SH-SY5Y (cell line): ENCODE results near the gene PLA2G4B.

Experiments used
- GATA2 ChIP-seq: IDR thresholded peaks from 2 replicates; pipeline ENCODE4 v1.6.1; 2011; ENCODE audit warnings: mild to moderate bottlenecking, low read depth, low read length
- GATA3 ChIP-seq: IDR thresholded peaks from 2 replicates; pipeline ENCODE4 v1.6.1; 2011; ENCODE audit warnings: low read depth, mild to moderate bottlenecking, low read length, moderate library complexity

PLA2G4B gene

GRCh38 chr15:41801850-41802455 lies 36.7 kb upstream of the PLA2G4B start:
- no peak for TF ChIP-seq GATA3
- no peak for TF ChIP-seq GATA2

DNA sequence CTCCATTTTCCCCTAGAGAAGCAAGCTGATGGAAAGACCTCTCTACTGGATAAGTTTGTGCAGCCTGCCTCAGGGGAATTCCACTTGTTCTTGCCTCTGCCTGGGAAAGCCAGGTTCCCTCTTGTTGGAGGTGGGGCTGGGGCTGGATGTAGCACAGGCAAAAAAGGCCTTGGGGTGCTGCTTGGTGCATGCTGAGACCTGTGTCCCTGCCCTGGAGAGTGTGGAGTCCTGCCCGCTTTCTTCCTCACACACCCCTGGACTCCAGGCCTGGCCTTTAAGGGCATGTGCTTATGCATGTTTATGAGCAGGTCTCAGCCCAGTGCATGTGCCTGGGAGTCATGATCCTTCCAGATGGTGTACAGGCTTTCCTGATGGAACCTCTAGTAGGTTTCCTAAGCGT lies 34.3 kb upstream of the PLA2G4B start:
- TF ChIP-seq GATA3 (no peak), GATA2 (no peak)

- TF ChIP-seq GATA2 (no peak), GATA3 (no peak)
Measured at GRCh38 chr15:41804916-41805666, 33.6 kb upstream of the PLA2G4B start.

DNA sequence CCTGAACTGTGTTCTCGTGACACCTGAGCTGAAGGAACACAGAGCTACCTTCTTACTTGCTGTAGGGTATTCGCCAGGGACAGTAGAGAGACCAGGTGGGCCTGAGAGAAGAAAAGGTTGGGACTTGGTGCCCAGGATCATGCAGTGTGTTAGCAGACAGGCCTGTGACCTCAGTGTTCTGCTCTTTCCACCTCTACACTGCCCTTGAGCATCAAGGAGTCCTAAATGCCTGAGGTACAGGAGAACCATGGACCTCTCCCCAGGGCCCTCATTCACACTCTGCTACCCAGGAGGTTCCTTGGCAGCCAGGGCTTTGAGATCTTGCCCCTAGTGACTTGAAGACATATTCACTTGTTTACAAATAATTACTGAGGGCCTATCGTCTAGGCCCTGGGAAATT lies 32.9 kb upstream of the PLA2G4B start:
- no peak for TF ChIP-seq GATA2

- TF ChIP-seq GATA2: no peak
- TF ChIP-seq GATA3: no peak
Measured at GRCh38 chr15:41806291-41807181, 32.1 kb upstream of the PLA2G4B start.

GRCh38 chr15:41809121-41809520 lies 29.5 kb upstream of the PLA2G4B start:
- TF ChIP-seq GATA2 (no peak), GATA3 (no peak)

GRCh38 chr15:41809526-41810220 lies 29.0 kb upstream of the PLA2G4B start:
- TF ChIP-seq GATA2 (no peak), GATA3 (no peak)

DNA sequence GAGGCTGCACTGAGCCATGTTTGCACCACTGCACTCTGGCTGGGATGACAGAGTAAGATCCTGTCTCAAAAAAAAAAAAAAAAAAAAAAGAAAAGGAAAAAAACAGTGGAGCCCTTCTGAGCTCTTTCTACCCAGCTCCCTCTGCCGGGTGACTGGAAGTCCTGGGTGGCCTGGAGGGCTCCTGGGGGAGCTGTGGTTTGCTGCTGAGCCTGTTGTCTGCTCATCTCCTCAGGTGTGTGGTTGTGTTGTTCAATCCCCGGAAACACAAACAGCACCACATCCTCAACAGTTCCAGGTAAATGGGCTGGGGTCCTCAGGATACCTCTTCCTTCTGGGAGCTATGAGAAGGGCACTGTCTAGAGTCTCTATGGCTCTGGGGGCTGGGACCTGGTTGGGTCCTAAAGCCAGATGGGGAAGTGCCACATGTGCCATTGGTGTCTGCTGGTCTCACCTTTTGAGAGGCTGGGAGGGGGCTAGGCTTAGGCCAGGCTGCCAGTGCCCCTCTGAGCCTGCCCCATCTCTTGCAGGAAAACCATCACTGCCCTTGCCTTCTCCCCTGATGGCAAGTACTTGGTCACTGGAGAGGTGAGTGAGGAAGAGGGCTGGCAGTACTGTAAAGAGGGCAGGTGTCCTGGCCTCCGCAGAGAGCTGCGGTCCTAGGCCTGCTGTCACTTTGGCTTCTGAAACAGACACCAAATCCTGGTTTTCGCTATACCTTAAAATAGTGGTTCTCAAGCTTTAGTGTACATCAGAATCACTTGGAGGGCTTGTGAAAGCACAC lies 27.8 kb upstream of the PLA2G4B start:
- TF ChIP-seq GATA3 (no peak), GATA2 (no peak)

DNA sequence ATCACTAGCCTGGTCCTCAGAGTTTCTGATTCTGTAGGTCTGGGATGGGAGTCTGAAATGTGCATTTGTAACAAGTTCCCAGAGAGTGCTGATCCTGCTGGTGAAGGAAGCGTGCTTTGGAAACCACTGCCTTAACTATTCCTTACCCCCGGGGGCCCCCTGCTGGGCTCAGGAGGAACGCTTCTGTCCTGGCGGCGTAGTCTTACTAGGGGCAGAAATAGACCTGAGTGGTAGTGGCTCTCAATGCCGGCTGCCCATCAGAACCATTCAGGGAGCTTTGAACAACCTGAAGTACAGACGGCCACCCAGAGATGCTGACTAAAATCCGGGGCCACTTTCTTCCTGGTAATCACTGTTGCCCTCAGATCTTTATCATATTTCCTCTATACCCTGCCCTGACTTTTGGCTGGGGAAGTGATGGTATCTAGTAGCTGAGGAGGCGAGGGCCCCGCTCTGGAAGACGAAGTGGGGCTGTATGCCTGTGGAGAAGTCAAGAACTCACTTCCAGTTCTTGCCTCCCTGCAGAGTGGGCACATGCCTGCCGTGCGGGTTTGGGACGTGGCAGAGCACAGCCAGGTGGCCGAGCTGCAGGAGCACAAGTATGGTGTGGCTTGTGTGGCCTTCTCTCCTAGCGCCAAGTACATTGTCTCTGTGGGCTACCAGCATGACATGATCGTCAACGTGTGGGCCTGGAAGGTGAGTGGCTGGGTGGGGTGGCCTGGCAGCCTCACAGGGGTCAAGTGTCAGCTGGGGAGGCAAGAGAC lies 27.0 kb upstream of the PLA2G4B start:
- TF ChIP-seq GATA2 (no peak), GATA3 (no peak)

- TF ChIP-seq GATA2 (no peak), GATA3 (no peak)
Measured at GRCh38 chr15:41812820-41813375, 25.7 kb upstream of the PLA2G4B start.

DNA sequence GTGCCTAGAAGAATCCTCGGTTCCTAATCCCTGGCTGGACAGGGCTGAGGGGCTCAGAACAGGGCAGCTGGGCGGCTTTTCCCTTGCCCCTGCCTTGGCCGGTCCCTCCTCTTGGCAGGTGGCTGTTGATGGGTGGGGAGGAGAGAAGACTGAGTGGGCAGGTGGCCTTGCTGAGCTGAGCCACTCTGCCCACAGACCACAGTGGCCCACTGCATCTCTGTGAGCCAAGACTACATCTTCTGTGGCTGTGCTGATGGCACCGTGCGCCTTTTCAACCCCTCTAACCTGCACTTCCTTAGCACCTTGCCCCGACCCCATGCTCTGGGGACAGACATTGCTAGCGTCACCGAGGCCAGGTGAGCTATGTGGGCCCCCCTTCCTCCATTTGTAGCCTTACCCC lies 25.2 kb upstream of the PLA2G4B start:
- TF ChIP-seq GATA2 (no peak), GATA3 (no peak)

DNA sequence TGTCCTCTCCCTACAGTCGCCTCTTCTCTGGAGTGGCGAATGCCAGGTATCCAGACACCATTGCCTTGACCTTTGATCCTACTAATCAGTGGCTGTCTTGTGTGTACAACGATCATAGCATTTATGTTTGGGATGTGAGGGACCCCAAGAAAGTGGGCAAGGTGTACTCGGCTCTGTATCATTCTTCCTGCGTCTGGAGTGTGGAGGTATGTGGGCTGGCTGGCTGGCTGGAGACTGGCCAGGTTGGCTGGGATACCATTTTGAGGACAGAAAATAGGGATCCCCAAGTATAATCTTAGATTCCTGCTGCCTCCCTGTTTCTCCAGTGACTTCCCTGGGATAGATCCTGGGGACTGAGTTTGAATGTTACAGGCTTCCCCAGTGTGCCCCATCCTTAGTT lies 24.1 kb upstream of the PLA2G4B start:
- TF ChIP-seq GATA2 (no peak), GATA3 (no peak)

DNA sequence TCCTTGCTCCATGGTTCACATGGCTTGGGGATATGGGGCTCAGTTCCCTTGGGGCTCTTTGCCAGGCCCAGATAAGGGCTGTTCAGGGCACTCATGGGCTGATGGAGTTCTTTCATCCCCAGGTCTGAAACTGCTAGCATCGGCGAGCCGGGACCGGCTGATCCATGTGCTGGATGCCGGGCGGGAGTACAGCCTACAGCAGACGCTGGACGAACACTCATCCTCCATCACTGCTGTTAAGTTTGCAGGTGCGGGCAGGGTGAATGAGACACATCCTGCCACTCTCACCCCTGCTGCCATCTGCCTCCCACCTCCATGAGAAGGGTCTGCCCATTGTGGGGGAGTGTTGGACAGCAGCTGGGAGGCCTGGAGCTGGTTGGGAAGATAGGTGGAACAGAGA lies 21.9 kb upstream of the PLA2G4B start:
- TF ChIP-seq GATA2: no peak
- TF ChIP-seq GATA3: no peak
